Suppressor macrophage (primary cell): Measurements from ENCODE around the gene SLC39A3.

Experiments
- DNase-seq, 4 experiments: peaks; one replicate each; pipeline ENCODE4 v3.0.0-alpha.2; 2020 to 2022

The SLC39A3 gene

DNA sequence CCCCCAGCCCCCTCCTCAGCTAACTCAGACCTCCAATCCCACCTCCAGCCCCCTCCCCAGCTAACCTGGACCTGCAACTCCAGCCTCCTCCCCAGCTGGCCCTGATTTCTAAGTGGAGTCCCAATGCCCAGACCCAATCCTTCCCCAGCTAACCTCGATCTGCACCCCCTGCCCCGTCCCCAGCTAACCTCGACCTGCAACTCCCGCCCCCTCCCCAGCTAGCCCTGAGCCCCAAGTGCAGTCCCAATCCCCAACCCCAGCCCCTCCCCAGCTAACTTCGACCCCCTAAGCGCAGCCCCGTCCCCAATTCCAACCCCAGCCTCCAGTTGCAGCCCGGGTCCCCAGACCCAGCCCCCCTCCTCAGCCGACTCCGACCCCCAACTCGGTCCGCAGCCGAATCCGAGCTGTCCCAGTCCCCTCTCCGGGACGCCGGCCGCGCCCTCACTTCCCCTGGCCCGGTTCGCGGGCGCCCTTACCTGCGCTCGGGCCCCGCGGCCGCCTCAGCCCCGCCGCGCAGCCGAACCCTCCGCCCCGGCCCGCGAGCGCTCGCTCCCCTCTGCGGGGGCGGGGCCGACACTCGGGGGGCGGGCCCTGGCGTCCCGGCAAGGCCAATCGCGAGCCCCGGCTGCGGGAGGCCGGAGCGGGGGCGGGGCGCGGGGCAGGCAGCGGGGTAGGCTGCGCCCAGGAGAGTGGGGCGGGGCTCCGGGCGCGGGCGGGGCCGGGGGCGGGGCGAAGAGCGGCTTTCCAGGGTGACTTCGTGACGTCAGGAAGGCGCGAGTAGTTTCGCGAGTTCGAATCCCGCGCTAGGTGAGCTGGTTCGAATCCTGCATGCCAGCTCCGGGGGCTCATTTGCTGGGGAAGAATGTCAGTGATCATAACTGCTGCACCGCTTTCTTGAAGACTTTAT lies 37.4 kb downstream of the SLC39A3 start, which contains the start of gene GNG7:
TSS of gene GNG7 (minus strand) at position 525 of the 907 bp plus-strand sequence. CDS start 182,006 bp downstream, outside the sequence.
- DNase-seq, result peak; percentile 94 to 99 (median 96)

- DNase-seq, result no peak
These were observed 38.3 kb downstream of the SLC39A3 start for GRCh38 chr19:2701361-2702169.

DNA sequence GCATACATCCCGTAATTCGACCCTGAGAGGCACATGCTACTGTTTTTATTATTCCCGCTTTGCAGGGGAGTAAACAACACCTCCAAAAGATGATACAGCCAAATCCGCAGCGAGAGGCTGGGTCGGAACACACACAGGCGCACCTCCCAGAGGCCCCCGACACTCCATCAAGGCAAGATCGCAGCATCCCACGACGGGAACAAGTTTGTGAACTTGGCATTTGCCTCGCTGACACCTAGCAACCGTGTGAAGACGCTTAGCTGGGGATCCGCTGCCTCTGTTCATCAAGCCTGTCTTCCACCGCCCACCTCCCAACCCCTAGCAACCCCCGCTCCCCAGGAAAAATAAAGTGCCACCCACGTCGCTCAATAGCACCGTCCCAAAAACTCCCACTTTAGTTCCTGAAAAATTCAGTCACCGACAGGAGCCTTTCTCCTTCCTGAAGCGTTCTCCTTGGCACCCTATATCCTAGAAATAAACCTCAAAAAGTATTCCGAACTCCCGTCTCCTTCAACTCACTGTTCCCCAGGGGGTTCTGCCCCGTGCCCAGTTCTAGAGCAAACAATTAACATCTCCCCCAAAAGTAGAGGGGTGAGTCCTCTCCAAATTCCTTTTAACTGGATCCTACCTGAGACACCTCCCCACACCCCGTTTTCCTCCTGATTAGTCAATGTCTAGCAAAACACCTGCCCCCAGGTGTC lies 39.0 kb downstream of the SLC39A3 start:
- peak in 2 of 4 experiments; percentile 28 to 36 for DNase-seq

- DNase-seq, result no peak
These were observed 40.2 kb downstream of the SLC39A3 start for GRCh38 chr19:2699413-2700140.

DNA sequence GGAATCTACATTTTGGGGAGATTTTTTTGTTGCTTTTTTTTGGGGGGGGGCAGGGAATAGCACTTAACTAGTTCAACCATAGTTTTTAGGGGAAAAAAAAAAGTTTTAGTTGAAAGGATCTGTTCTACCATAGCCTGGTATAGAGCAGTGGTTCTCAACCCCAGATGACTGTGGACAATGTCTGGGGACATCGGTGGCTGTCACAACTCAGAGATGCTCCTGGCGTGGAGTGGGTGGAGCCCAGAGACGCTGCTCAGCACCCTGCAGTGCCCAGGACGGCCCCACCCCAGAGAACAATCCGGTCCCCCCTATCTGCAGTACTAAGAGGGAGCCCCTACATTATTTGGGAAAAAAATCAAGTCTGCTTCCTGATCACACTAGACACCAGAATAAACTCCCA lies 45.6 kb downstream of the SLC39A3 start:
- no peak for DNase-seq

DNA sequence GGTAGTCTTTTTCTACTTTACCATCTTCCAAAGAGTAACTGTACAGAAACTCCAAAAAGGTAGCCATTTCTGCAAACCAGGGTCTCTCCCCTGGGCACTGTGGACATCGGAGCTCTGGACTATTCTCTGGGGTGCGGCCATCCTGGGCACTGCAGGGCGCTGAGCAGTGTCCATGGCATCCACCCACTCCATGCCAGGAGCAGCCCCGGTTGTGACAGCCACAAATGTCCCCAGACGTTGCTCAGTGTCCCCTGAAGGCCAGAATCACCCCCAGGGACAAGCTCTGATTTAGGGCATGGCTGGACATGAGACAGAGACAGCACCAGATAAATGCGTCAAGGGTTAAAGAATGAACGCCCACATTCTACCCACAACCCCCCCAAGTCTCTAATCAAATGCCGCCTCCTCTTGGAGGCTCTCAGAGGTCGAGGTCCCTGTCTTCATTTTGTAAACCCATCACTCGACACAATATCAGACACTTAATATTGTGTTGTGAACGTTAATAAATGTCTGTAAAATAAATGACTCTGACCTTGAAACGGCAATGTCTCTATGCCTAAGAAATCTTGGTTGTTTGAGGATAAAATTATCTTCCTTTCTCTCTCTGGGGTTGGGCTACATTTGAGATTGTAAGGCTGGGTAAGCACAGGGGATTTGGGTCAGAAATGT lies 46.2 kb downstream of the SLC39A3 start:
- DNase-seq, result no peak

- no peak for DNase-seq
These were observed 47.9 kb downstream of the SLC39A3 start for GRCh38 chr19:2691951-2692350.

GRCh38 chr19:2690856-2691255 lies 49.0 kb downstream of the SLC39A3 start:
- no peak for DNase-seq

- no peak for DNase-seq
These were observed 53.5 kb downstream of the SLC39A3 start for GRCh38 chr19:2686360-2686759.

GRCh38 chr19:2685204-2685704 lies 54.6 kb downstream of the SLC39A3 start:
- no peak for DNase-seq

DNA sequence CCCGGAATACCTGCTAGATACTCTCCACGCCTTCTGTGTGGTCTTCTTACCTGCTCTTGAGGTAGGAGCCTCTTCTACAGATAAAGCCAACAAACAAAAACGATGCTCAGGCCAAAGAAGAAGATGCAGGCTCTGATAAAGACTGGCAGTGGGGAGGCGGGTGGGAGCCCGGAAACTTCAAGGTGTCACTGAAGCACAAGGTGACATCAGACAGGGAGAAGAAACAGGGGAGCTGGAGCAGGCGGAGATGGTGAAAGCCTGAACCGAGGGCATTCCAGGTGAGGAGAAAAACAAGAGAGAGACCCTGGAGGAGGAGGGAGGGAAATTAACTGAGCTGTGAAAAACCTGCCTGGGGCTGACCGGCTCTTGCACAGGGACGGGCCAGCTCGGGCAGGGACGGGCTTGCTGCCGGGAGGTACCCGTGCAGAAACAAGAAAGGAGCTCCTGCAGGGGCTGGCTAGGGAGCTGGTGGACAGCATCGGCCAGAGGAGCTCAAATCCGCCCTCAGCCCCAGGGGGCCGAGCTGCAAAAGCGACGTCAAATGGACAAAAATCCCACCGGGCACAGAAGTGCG lies 56.3 kb downstream of the SLC39A3 start:
- DNase-seq, result no peak
